ENCODE results near the gene MMP25. TPM values are rescaled to one million over a fixed set of nuclear protein-coding genes. Genes with fewer than 3 reads are reported as not detected.

Gene MMP25
- polyA plus RNA-seq, 1 donor (not counting 4 experiments of a cell fraction or from before 2014, with no cell fraction given), result 0.09 TPM

DNA sequence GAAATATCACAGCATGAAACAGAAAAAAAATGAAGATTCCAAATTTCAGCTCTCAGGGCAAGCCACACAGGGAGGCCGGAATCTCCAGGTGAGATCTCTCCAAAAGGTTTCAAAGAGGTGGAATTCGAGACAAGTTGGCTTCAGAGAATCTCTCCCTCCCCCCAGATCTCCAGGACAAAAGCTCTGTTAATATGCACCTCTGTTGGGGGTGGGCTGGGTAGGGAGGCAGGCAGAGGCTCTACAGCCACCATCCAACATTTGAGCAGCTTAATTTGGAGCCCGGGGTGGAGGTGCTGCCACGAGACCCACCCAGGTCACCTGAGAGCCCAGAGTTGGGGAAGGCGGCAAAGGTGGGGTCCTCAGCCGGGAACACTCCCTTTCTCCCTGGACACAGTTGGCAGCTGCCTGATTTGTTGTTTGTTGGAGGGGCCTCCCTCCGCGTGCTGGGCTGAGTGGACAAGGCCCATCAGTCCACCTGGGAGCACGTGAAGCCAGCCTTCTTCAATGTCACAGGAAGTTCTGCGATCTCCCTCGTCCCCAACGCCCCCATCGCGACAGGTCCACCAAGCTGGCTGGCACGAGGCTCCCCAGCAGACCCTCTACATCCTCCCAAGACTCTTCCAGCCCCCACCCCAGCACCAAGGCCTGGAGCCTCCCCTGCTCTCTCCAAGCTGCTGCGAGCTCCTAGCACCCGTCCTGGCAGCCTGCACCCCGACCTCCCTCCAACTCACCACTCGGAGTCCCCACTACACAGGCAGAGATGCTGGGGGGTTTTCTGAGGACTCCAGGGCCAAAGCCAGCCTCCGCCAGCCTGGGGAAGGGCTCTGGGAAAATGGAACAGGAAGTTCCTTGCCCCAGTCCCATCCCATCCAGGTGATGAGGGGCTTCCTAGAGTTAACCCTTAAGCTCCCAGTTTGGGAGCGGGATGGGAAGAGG lies 52.4 kb downstream of the MMP25 start, which contains the start of gene ZSCAN10:
Gene ZSCAN10 (minus strand): TSS at position 836 of the 936 bp plus-strand sequence. CDS start 6,357 bp downstream, outside the sequence.
- no peaks in the 10 kb centered on the region for H3K9me1 ChIP-seq (ENCODE audit: control insufficient read depth, extremely low read depth, insufficient read depth, low read length)
- H3K27ac ChIP-seq (ENCODE audit: control insufficient read depth, insufficient read depth, low read length), result no peak within 1 kb of the TSS
- FAIRE-seq (no peak), DNase-seq (ENCODE audit: low read depth, low spot score) (no peak)
- no peaks in the 10 kb centered on the region for H3K36me3 ChIP-seq (ENCODE audit: control insufficient read depth in 2 of 2, extremely low read depth in 1 of 2, insufficient read depth in 2 of 2, low read length in 2 of 2)
- dilution Hi-C loops (cut with MboI; ENCODE audit: extremely low pct_ligation_motif_present, low sequenced_read_pairs), result no loop called here
- H4K20me1 ChIP-seq (ENCODE audit: control insufficient read depth, extremely low read depth, insufficient read depth, low read length), result no peaks in the 10 kb centered on the region
- no peaks in the 10 kb centered on the region for H3K79me2 ChIP-seq (ENCODE audit: control insufficient read depth, insufficient read depth, low read length)
- TF ChIP-seq, protein P1, sequence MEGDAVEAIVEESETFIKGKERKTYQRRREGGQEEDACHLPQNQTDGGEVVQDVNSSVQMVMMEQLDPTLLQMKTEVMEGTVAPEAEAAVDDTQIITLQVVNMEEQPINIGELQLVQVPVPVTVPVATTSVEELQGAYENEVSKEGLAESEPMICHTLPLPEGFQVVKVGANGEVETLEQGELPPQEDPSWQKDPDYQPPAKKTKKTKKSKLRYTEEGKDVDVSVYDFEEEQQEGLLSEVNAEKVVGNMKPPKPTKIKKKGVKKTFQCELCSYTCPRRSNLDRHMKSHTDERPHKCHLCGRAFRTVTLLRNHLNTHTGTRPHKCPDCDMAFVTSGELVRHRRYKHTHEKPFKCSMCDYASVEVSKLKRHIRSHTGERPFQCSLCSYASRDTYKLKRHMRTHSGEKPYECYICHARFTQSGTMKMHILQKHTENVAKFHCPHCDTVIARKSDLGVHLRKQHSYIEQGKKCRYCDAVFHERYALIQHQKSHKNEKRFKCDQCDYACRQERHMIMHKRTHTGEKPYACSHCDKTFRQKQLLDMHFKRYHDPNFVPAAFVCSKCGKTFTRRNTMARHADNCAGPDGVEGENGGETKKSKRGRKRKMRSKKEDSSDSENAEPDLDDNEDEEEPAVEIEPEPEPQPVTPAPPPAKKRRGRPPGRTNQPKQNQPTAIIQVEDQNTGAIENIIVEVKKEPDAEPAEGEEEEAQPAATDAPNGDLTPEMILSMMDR (optimal IDR thresholded peaks at IDR 0.05 in 1 of 3, IDR thresholded peaks at IDR 0.05 in 1 of 3, conservative IDR thresholded peaks at IDR 0.05 in 1 of 3; ENCODE audit: extremely low read depth in 1 of 3, insufficient read depth in 2 of 3, low read length in 3 of 3), result no peak
- no peak for TF ChIP-seq EZH2 (IDR thresholded peaks at IDR 0.05; ENCODE audit: low read length)
- H3K4me1 ChIP-seq (ENCODE audit: control insufficient read depth, extremely low read depth, insufficient read depth, low read length), result peaks cover 11% of the 10 kb centered on the region
- H3K9me3 ChIP-seq (ENCODE audit: control insufficient read depth, low read depth, low read length), result no peaks in the 10 kb centered on the region
- peak within 1 kb of the TSS; percentile 85 for H3K4me2 ChIP-seq (ENCODE audit: control insufficient read depth, extremely low read depth, insufficient read depth, low read depth, low read length)
- peak within 1 kb of the TSS; percentile 87 for H2AFZ ChIP-seq (ENCODE audit: control insufficient read depth, low read length)
- no peaks in the 10 kb centered on the region for H3K27me3 ChIP-seq (ENCODE audit: control insufficient read depth, extremely low read depth, insufficient read depth, low read length)
- H3K9ac ChIP-seq (ENCODE audit: control insufficient read depth, extremely low read depth, insufficient read depth, low read length), result no peak within 1 kb of the TSS
- peak within 1 kb of the TSS in 1 of 3 experiments; percentile 6 for H3K4me3 ChIP-seq (ENCODE audit: control insufficient read depth in 2 of 3, extremely low read depth in 1 of 3, insufficient read depth in 2 of 3, low read depth in 1 of 3, low read length in 3 of 3)

DNA sequence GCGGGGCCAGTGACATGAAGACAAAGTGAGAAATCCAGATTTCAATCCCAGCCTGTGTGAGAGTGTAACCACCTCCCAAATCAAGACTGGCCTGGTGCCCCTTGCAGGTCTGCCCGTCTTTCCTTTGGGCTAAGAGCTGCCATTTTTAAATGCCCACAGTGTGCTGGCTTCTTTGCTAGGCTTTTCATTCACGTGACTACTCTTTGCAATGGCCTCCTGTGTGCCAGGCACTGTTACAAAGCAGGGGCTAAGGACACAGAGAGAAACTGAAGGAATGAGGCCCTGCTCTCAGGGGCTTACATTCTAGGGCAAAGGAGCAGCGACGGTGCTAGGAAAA lies 53.0 kb downstream of the MMP25 start:
- Histone ChIP-seq H3K27me3 (ENCODE audit: control insufficient read depth, extremely low read depth, insufficient read depth, low read length) (no peaks in the 10 kb centered on the region), H3K9me3 (ENCODE audit: control insufficient read depth, low read depth, low read length) (no peaks in the 10 kb centered on the region), H3K9ac (ENCODE audit: control insufficient read depth, extremely low read depth, insufficient read depth, low read length) (no peak overlapping the region), H3K27ac (ENCODE audit: control insufficient read depth, insufficient read depth, low read length) (no peak overlapping the region), H3K4me3 (ENCODE audit: control insufficient read depth in 2 of 3, extremely low read depth in 1 of 3, insufficient read depth in 2 of 3, low read depth in 1 of 3, low read length in 3 of 3) (no peak overlapping the region), H3K79me2 (ENCODE audit: control insufficient read depth, insufficient read depth, low read length) (no peaks in the 10 kb centered on the region), H3K9me1 (ENCODE audit: control insufficient read depth, extremely low read depth, insufficient read depth, low read length) (no peaks in the 10 kb centered on the region), H2AFZ (ENCODE audit: control insufficient read depth, low read length) (no peak overlapping the region), H3K36me3 (ENCODE audit: control insufficient read depth in 2 of 2, extremely low read depth in 1 of 2, insufficient read depth in 2 of 2, low read length in 2 of 2) (no peaks in the 10 kb centered on the region), H3K4me2 (ENCODE audit: control insufficient read depth, extremely low read depth, insufficient read depth, low read depth, low read length) (no peak overlapping the region), H4K20me1 (ENCODE audit: control insufficient read depth, extremely low read depth, insufficient read depth, low read length) (no peaks in the 10 kb centered on the region), H3K4me1 (ENCODE audit: control insufficient read depth, extremely low read depth, insufficient read depth, low read length) (peaks cover 11% of the 10 kb centered on the region)
- dilution Hi-C loops (cut with MboI; ENCODE audit: extremely low pct_ligation_motif_present, low sequenced_read_pairs), result no loop called here
- DNase-seq (ENCODE audit: low read depth, low spot score) (no peak), FAIRE-seq (no peak)
- TF ChIP-seq EZH2 (IDR thresholded peaks at IDR 0.05; ENCODE audit: low read length), result no peak
- TF ChIP-seq, protein P1 (optimal IDR thresholded peaks at IDR 0.05 in 1 of 3, IDR thresholded peaks at IDR 0.05 in 1 of 3, conservative IDR thresholded peaks at IDR 0.05 in 1 of 3; ENCODE audit: extremely low read depth in 1 of 3, insufficient read depth in 2 of 3, low read length in 3 of 3), result no peak

Data from keratinocyte (primary cell).